GM19395 (cell line): ENCODE data around the gene CD55.
A peak's percentile ranks its signal among the peaks of the same experiment; 100 is the strongest.
"Not testable (repeated sequence)": the region's sequence is repeated elsewhere in the genome, so short reads cannot be mapped to it uniquely, and the experiment has no call there.

ENCODE experiments used
- ATAC-seq: cut with Tn5 transposase; IDR thresholded peaks from one replicate; pipeline ENCODE4 v1.9.1; 2021; ENCODE audit warnings: mild to moderate bottlenecking, moderate library complexity; ENCODE audit not compliant: unreplicated experiment

CD55 gene

GRCh38 chr1:207304710-207305488 lies 16.6 kb upstream of the CD55 start:
- ATAC-seq = no peak

- ATAC-seq = no peak
Observed at GRCh38 chr1:207305489-207305873, 16.0 kb upstream of the CD55 start.

GRCh38 chr1:207306023-207306422 lies 15.5 kb upstream of the CD55 start:
- ATAC-seq = no peak

GRCh38 chr1:207306603-207307002 lies 14.9 kb upstream of the CD55 start:
- ATAC-seq = no peak

GRCh38 chr1:207308451-207309190 lies 12.9 kb upstream of the CD55 start:
- no peak for ATAC-seq

GRCh38 chr1:207309745-207310273 lies 11.7 kb upstream of the CD55 start:
- ATAC-seq = no peak

- no peak for ATAC-seq
Observed at GRCh38 chr1:207311888-207312603, 9.4 kb upstream of the CD55 start.

- no peak for ATAC-seq
Observed at GRCh38 chr1:207312604-207312920, 8.9 kb upstream of the CD55 start.

- ATAC-seq = no peak
Observed at GRCh38 chr1:207313131-207313530, 8.3 kb upstream of the CD55 start.

GRCh38 chr1:207314816-207315215 lies 6.7 kb upstream of the CD55 start:
- no peak for ATAC-seq

GRCh38 chr1:207315435-207315834 lies 6.0 kb upstream of the CD55 start:
- ATAC-seq = no peak

GRCh38 chr1:207316141-207316540 lies 5.3 kb upstream of the CD55 start:
- ATAC-seq = no peak

GRCh38 chr1:207316622-207317391 lies 4.7 kb upstream of the CD55 start:
- no peak for ATAC-seq

GRCh38 chr1:207317561-207317960 lies 3.9 kb upstream of the CD55 start:
- ATAC-seq = no peak

- no peak for ATAC-seq
Observed at GRCh38 chr1:207318072-207318619, 3.3 kb upstream of the CD55 start.

GRCh38 chr1:207319199-207319598 lies 2.3 kb upstream of the CD55 start:
- no peak for ATAC-seq

- ATAC-seq = not testable (repeated sequence)
Observed at GRCh38 chr1:207320105-207320504, 1.4 kb upstream of the CD55 start.

GRCh38 chr1:207321790-207322645 lies 540 bp downstream of the CD55 start:
- ATAC-seq = peak; percentile 6

- ATAC-seq = no peak
Observed at GRCh38 chr1:207323425-207324225, 2.1 kb downstream of the CD55 start.
